ENCODE measurements around the gene DTNA.

The DTNA gene

GRCh38 chr18:34773961-34774766, 64.1 kb downstream of the DTNA start:
- peak; percentile 46 for DNase-seq

- no peak for DNase-seq
These were observed 65.4 kb downstream of the DTNA start for GRCh38 chr18:34775461-34775860.

- no peak for DNase-seq
These were observed 69.0 kb downstream of the DTNA start for GRCh38 chr18:34779112-34779511.

- no peak for DNase-seq
These were observed 70.8 kb downstream of the DTNA start for GRCh38 chr18:34780856-34781255.

- DNase-seq = no peak
These were observed 73.4 kb downstream of the DTNA start for GRCh38 chr18:34783501-34783900.

GRCh38 chr18:34786162-34786741, 76.2 kb downstream of the DTNA start:
- DNase-seq = no peak

- DNase-seq = peak; percentile 72
These were observed 77.9 kb downstream of the DTNA start for GRCh38 chr18:34787931-34788532.

- no peak for DNase-seq
These were observed 79.8 kb downstream of the DTNA start for GRCh38 chr18:34789768-34790344.

- no peak for DNase-seq
These were observed 84.2 kb downstream of the DTNA start for GRCh38 chr18:34794348-34794747.

GRCh38 chr18:34795070-34795732, 85.1 kb downstream of the DTNA start:
- no peak for DNase-seq

- DNase-seq = no peak
These were observed 86.0 kb downstream of the DTNA start for GRCh38 chr18:34796035-34796657.

- no peak for DNase-seq
These were observed 89.2 kb downstream of the DTNA start for GRCh38 chr18:34799291-34799690.

GRCh38 chr18:34800381-34800780, 90.3 kb downstream of the DTNA start:
- DNase-seq = no peak

GRCh38 chr18:34801774-34802173, 91.7 kb downstream of the DTNA start:
- DNase-seq = no peak

- no peak for DNase-seq
These were observed 92.9 kb downstream of the DTNA start for GRCh38 chr18:34802959-34803358.

GRCh38 chr18:34803877-34804400, 93.8 kb downstream of the DTNA start:
- no peak for DNase-seq

- DNase-seq = no peak
These were observed 95.2 kb downstream of the DTNA start for GRCh38 chr18:34805103-34805877.

GRCh38 chr18:34805878-34806351, 95.8 kb downstream of the DTNA start:
- DNase-seq = no peak

- DNase-seq = no peak
These were observed 96.4 kb downstream of the DTNA start for GRCh38 chr18:34806527-34806926.

- no peak for DNase-seq
These were observed 97.2 kb downstream of the DTNA start for GRCh38 chr18:34807106-34807796.

GRCh38 chr18:34808389-34808788, 98.3 kb downstream of the DTNA start:
- DNase-seq = no peak

Data from NCI-H345 (cell line).